CD4-positive, alpha-beta T cell treated with Interleukin-1 beta for 1 hour (primary cell): ENCODE measurements around the gene TSHZ2.
"Not testable (repeated sequence)": the region's sequence is repeated elsewhere in the genome, so short reads cannot be mapped to it uniquely, and the experiment has no call there.

ENCODE experiments used
- DNase-seq, 2 donors: peaks; one replicate each; pipeline ENCODE4 v3.0.0-alpha.2; 2020 to 2022

TSHZ2 gene

DNA sequence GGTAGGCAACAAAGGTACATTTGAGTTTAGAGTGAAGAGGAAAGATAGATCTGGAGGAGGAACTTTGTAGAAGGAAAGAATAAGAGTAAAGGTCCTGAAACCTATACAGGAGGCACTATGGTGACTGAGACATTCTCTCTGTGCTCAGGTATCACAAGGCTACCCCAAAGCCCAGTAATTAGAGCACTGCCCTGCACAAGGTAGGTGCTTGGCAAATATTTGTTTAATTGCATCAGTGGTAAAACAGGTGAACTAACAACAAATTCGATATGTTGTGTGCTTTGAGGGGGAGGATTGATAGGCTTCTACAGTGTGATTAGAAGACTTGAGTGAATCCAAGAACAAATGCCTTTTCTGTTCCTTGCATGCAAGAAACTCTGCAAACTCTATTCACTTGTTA is 6.8 kb upstream of the TSHZ2 start:
- no peak for DNase-seq

DNA sequence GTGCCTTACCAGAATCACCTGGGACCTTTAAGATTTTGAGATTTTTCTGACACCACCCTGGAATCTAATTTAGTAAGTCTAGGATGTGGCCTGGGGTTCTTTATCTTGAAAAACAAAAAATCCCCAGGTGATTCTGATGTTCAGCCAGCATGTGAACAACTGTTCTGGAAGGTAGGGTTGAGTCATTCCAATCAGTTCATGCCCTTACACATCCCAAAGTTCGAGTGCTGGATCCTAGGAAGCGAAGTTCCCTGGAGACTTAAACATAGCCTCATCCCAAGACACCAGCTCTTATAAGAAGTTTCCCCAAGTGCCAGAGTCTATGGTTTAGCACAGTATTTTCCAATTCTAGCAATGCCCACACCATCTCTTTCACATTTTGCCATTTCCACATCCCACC is 6.3 kb upstream of the TSHZ2 start:
- DNase-seq = no peak

- not testable (repeated sequence) for DNase-seq
Observed at GRCh38 chr20:52966543-52966942, 5.6 kb upstream of the TSHZ2 start.

DNA sequence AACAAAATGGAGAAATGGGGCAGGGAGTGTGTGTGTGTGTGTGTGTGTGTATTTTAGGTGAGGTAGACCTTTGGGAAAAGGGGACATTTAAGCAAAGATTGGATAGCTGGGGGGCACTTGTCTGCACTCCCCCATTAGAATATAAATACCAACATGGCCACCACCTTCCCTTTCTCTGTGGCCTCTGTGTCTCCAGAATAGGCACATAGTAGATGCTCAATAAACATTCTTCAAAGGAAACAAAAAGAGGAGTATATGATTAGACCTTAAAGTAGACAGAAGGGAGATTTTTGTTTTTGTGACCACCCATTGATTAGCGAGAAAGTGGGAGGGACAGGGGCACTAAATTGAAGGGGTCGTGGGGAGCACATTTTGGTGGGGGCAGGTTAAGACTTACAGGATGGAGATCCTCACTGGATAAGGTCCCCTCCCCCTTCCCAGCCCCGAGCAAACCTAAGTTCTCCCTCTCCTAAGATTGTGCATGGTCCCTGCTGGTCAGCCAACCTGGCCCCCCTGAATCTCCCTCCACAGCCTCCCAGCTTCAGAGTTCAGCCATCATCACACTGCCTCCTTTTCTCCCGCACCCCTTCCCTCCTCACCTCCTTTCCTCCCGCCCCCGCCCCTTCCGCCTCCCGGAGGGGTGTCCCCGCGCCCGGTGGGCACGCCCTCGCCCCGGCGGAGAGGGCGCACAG is 514 bp upstream of the TSHZ2 start:
- DNase-seq = no peak

DNA sequence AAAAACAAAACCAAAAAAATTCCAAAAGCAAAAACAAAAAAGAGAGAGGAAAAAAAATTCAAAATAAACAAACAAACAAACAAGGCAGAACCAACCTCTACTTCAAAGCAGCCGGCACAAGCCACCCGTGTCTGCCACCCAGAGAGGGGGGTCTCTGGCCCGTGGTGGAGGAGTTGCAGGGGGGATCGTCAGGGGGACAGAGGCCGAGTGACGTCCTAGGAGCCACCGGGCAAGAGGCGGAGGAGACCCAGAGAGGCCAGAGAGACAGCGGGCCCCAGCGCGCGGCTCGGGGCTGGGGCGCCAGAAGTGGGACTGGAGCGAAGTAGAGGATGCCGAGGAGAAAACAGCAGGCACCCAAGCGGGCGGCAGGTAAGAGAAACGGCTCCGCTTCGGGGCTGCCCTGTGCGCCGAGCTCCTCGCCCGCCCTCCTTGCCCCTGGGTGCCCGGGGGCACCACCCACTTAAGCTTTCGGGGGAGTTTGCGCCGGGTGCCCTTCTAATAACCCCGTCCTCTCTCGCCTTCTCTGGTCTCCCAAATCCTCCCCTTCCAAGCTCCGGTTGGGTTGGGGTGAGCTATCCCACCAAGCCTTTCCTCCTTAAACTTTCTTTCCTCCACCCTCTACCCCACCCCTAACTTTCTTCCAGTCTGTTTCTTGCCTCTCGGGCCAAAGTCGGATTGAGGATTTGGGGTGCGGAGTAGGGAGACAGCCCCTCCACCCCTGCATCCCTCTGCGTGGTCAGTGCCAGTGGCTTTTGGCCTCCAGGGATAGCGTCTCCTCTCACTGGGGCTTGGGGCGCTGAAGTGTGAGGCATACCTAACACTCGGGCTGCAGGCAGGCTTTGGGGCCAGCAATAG is 1.0 kb downstream of the TSHZ2 start:
- DNase-seq = peak; percentile 21 to 24

DNA sequence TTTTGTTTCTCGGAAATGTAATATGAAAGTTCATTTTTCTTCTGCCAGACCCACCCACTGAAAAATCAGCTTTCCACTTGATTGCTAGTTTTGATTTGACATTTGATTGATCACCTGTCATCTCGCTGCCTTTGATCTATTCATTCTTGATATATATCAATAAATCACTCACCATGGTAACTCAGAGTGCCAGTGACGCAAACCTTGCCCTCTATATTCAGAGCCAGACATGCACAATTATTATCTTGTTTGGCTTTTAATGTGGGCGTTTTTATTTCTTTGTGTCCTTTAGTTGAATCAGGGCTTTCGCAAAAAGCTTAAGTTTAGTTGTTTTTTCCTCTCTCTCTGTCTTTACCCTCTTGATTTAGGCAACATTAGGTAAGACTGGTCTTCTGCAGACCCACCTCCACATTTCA is 2.0 kb downstream of the TSHZ2 start:
- DNase-seq = peak; percentile 54 to 68

- peak; percentile 14 to 37 for DNase-seq
Observed at GRCh38 chr20:52975029-52975732, 3.0 kb downstream of the TSHZ2 start.

DNA sequence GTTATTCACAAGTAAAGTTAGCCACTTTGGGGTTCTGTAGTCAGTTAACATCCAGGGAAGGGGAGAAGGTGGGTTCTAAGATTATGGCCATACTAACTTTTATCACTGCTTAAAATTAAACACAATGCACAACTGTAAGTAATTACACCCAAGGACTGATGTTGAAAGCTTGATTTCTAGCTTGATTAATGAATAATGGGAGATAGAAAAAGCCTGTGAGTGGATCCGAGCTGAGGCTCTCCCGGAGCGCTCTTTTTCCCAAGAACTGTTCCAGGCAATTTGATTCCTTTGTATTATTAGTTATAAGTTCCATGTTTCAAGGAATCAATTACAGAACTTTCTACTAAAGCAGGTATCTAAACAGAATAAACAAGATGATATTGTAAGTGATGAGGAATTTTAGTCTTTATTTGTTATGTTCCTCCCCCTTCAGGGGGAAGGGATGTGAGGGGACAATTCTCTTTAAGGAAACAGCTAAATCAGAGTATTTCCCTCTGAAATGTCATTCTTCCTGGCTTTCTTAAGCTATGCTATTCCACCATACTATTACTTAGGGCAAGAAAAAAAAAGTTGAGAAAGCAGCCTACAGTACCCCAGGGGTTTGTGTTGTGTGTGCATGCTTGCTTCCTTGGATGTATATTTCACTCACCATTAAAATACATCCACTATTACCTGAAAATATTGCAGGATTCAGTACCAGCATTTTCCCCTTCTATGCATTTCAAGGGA is 3.8 kb downstream of the TSHZ2 start:
- DNase-seq = no peak

GRCh38 chr20:52978851-52979250 is 6.7 kb downstream of the TSHZ2 start:
- no peak for DNase-seq

GRCh38 chr20:52981051-52981450 is 8.9 kb downstream of the TSHZ2 start:
- DNase-seq = no peak

DNA sequence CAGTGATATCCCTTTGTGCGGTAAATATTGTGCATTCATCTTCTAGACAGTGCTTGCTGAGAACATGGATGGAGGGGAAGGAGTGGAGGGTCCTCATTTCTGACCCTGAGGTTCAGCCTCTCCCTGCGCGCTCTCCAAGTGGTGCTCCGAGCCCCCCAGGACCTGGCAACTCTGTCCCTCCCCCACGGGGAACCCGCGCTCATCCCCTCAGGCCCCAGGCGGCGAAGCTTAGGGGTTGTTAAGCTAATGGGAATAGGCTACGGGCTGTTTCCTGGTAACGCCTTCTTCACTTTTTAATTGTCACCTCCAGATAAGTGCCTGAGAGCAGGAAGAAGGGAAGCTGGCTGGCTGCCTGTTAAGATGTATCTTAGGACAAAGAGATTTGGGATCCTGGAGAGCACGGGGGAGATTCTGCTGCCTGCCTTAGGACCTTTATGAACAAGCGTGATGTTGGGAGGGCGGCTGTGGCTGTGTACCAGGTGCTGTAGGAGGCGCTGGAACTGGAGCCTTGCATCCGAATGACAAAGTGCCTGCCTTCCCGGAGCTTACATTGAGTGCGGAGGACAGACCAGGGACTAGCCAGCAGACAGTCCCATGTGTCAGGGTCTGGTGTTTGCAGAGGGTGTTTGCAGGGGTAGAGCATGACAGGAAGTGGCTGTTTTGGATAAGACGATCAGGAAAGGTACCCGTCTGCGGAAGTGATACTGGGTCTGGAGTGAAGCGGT is 11.7 kb downstream of the TSHZ2 start:
- no peak for DNase-seq

DNA sequence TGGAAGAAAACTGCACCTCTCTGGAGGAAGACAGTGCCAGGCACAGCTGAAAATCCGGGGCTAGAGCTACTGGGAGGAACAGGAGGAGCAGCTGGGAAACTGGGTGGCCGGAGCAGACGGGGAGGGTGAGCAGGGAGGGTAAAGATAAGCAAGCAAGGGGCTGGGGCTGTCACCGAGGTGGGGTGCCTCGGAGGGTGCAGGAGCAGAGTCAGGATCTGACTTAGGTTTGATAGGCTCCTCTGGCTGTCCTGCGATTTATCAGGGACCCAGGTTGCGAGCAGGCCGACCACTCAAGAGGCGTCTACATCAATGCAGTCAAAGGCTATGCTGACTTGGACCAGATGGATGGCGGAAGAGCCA is 12.3 kb downstream of the TSHZ2 start:
- no peak for DNase-seq

GRCh38 chr20:52985687-52986086 is 13.5 kb downstream of the TSHZ2 start:
- DNase-seq = no peak

- no peak for DNase-seq
Observed at GRCh38 chr20:52987295-52987694, 15.1 kb downstream of the TSHZ2 start.

DNA sequence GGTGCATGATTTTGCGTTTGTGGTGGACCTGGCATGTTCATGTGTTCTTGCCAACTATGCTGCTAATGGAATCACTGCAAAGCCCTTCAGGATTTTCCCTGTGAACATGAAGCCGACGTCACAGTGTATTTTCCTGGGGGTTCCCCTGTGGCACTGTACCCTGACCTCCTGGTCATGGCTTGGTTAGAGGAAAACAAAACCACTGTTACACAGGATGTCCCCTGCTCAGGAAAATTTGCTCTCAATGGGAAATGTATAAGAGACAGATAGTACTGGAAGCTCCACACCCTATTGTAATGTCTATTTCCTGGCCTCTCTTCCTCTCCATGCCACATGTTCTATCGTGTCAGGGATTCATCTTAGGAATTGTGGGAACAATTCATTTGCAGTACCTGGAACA is 19.7 kb downstream of the TSHZ2 start:
- DNase-seq = no peak

DNA sequence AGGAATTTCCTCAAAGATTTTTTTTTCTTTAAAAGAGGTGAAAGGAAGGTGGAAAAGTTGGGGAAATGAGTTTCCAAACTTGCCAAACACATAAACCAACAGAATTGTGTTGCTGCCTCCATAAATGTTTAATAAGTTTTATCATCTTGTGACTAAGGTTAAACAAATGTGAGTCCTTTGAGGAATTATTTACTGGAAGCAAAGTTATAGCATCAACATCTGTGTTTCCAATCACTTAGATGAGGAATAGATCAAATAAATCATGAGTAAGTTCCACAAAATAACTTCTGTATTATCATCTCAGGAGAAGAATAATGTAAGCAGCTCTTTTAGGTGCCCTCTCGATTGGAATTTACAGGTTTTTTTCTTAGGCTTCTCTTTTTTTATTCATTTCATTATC is 20.5 kb downstream of the TSHZ2 start:
- DNase-seq = no peak

DNA sequence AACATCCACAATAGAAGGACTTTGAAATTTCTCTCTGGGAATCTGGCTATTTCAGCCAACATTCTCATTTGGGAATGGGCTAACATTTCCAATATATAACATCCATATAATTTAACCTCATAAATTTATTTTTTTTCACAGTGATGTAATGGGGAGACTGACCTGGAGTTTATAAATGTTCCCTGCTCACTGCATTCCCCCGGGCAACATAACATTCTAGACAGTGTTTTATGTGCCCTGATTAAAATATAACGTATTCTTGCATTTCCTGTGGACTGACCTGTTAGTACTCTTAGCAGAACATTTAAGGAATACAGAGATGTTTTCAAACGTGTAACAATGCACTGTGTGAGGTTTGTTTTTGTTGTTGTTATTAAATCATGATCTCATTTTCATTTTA is 20.9 kb downstream of the TSHZ2 start:
- DNase-seq = no peak

GRCh38 chr20:52994184-52994970 is 22.2 kb downstream of the TSHZ2 start:
- no peak for DNase-seq

- DNase-seq = no peak
Observed at GRCh38 chr20:52996130-52996529, 24.0 kb downstream of the TSHZ2 start.

DNA sequence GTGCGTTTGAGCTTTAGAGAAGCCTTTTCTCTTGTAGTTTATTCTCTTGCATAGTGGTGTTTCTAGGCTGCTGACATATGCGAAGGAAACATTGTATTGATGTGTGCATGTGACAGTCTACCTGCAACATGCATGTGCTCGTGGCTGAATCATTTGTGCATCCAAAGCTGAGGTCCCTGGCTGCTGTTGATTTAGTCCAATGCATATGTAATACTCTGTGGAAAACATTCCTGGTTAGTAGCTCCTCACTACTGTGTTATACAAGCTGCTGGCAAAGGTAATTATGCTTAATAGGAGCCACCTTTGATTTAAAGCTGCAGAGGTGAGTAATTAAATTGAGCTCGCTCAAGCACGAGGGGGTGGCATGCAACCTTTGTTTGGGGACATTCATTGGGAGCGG is 24.5 kb downstream of the TSHZ2 start:
- DNase-seq = no peak

DNA sequence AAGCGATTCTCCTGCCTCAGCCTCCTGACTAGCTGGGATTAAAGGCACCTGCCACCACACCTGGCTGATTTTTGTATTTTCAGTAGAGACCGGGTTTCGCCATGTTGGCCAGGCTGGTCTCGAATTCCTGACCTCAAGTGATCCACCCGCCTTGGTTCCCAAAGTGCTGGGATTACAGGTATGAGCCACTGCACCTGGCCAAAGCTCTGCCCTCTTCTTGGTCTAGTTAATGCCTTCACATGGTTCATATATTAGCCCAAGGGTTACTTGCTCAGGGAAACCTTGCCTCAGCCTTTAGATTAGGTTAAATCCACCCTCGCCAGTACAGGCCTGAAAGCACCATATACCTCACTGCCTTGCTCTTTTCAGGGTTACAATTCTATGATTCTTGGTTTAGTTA is 26.1 kb downstream of the TSHZ2 start:
- DNase-seq = no peak

DNA sequence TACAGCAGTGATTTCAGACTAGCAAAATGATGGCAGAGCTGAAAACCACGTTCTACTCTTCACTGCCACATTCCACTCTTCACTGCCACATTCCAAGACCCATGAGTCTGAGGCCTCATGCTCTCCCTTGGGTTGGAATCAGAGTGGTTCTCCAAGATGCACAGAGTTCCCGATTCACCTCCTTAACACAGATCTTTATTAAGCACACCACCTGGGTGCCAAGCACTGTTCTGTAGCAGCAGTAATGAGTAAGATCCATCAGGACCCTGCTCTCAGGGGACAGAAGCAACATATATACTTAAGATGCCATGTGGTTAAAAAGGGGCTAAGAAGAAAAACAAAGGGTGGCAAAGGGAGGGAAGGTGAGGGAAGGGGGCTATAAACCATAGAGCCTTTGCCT is 26.9 kb downstream of the TSHZ2 start:
- no peak for DNase-seq
